ENCODE data around the gene ARRDC1. TPM values are rescaled to one million over a fixed set of nuclear protein-coding genes. Genes with fewer than 3 reads are reported as not detected.

The ARRDC1 gene
- total RNA-seq, 1 donor from 2014 or later, result 15.7 TPM

DNA sequence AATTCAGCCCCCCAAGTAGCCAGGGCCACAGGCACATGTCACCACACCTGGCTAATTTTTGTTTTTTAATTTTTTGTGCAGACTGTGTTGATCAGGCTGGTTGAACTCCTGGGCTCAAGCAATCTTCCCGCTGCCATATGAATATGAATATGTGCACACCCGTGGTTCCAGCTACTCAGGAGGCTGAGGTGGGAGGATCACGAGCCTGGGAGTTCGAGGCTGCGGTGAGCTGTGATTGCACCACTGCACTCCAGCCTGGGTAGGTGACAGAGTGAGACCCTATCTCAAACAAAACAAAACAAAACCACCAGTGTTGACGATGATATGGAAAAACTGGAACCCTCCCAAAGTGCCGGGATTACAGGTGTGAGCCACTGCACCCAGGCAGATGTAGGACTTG, 45.3 kb downstream of the ARRDC1 start:
- ATAC-seq (ENCODE audit: poor library complexity), result no peak
- intact Hi-C loops (cut with DNase I), result no loop called here
- no peak for DNase-seq

DNA sequence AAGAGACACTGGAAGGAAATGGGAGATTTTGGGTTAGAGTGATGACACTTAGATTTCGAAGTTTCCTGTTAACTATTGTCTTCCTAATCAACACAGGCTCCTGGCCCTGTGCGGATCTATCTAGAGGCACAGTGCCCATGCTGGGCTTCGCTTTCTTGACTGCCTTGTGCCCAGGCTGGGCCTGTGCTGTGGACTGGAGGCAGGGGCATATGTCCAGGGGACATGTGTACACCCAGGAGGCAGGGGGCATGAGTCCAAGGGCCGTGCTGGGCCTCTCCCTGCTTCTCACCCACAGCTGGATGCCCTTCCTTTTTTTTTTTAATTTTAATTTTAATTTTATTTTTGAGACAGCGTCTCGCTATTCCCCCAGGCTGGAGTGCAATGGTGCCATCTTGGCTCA, 50.9 kb downstream of the ARRDC1 start:
- DNase-seq (no peak), ATAC-seq (ENCODE audit: poor library complexity) (no peak)
- intact Hi-C loops (cut with DNase I), result no loop called here

DNA sequence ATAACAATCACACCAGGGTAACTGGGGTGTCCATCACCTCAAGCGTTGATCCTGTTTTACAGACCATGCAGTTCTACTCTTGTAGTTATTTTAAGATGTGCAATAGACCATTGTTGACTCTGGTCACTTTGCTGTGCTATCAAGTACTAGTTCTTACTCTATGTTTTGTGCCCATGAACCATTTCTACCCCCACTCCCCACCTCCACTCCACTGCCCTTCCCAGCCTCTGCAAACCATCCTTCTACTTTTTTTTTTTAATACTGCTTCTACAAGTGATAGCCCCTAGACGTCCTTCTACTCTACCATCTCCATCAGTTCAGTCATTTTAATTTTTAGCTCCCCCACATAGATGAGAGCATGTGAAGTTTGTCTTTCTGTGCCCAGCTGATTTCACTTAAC, 52.1 kb downstream of the ARRDC1 start:
- intact Hi-C loops (cut with DNase I), result no loop called here
- DNase-seq (no peak), ATAC-seq (ENCODE audit: poor library complexity) (no peak)

DNA sequence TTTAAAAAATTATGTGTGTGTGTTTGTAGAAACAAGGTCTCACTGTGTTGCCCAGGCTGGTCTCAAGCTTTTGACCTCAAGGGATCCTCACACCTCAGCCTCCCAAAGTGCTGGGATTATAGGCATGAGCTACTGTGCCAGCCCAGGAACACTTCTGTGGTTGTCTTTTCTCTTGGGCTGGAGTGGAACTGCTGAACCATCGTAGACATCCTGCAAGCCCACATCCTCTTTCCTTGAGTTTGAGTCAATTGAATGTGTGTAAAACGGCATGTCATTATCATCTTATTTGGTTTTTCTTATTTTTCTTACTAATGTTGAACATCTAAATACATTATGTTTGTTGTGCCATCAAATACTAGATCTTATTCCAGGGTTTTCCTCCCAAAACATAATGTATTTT, 53.3 kb downstream of the ARRDC1 start:
- no peak for DNase-seq
- ATAC-seq (ENCODE audit: poor library complexity), result no peak
- intact Hi-C loops (cut with DNase I), result no loop called here

DNA sequence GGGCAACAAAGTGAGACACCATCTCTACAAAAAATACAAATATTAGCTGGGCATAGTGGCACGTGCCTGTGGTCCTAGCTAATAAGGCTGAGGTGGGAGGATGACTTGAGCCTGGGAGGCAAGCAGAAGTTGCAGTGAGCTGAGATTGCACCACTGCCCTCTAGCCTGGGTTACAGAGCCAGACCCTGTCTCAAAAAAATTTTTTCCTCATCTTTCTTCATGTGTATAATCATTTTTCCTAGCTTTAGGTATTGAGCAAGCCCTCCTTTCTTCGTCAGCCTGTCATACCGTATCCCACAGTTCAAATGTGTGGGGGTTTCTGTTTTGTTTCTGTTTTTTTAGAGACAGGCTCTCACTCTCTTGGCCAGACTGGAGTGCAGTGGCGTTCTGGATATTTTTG, 54.7 kb downstream of the ARRDC1 start:
- intact Hi-C loops (cut with DNase I), result no loop called here
- ATAC-seq (ENCODE audit: poor library complexity) (no peak), DNase-seq (no peak)

DNA sequence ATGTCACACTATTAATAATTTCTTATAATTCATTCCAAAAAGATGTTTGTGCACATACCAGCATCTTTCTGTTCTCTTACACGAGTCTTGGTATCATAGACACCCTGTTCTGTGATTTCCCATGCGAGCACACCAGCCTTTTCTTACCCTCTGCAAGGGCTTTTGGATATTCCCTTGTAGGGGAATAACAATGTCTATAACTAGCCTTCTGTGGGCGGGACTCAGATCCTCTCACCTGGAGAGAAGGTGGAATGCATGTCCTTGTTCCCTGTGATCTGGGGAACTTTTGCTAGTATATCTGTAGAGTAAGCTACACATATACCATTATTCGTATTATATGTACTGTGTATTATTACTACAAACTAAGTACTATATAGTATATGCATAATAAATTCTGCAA, 58.1 kb downstream of the ARRDC1 start:
- intact Hi-C loops (cut with DNase I), result no loop called here
- DNase-seq, result no peak
- no peak for ATAC-seq (ENCODE audit: poor library complexity)

DNA sequence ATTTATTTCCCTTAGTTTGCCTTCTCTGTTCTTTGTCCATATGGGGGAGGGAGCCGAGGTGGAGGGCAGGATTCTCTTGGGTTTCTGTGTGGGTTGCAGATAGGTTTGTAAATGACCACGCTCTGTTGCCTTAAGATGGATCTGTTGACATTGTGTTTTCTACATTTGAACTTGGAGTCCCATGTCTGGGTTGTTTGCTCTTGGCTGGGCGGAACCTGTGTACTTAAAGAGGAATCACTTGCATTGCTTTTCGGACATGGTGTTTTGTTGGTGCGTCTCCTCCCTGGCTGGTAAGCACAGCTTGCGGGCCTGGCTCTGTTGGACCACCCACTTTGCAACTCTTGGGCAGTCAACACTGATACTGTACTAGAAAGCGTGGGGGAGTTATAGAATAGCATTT, 59.2 kb downstream of the ARRDC1 start:
- no peak for DNase-seq
- intact Hi-C loops (cut with DNase I), result no loop called here
- no peak for ATAC-seq (ENCODE audit: poor library complexity)

Other genes with a start within 250 kb of the ARRDC1 start
- 6.9 TPM for gene EXD3, start 182.5 kb upstream of the ARRDC1 start, total RNA-seq
- gene NOXA1, start 182.3 kb upstream of the ARRDC1 start, total RNA-seq, result 1.7 TPM
- not detected for gene ENTPD8, start 164.3 kb upstream of the ARRDC1 start, total RNA-seq
- 10.0 TPM for gene NSMF, start 146.4 kb upstream of the ARRDC1 start, total RNA-seq
- 12.2 TPM for gene PNPLA7, start 55.3 kb upstream of the ARRDC1 start, total RNA-seq
- 272 TPM for gene MRPL41, start 53.8 kb upstream of the ARRDC1 start, total RNA-seq
- gene DPH7, start 26.8 kb upstream of the ARRDC1 start, total RNA-seq, result 18.6 TPM
- gene ZMYND19, start 15.2 kb upstream of the ARRDC1 start, total RNA-seq, result 12.0 TPM
- 31.2 TPM for gene EHMT1, start 13.3 kb downstream of the ARRDC1 start, total RNA-seq